Omental fat pad (tissue), 4 donors: ENCODE measurements around the gene SECISBP2. TPM values are rescaled to one million over a fixed set of nuclear protein-coding genes. Genes with fewer than 3 reads are reported as not detected.

Experiments
- ATAC-seq: fragments of 150-250 bp; one replicate; pipeline ENCODE4 v1.9.1; 2016; ENCODE audit warnings: mild to moderate bottlenecking, moderate library complexity; ENCODE audit not compliant: low FRiP score
- DNase-seq: peaks from one replicate; pipeline ENCODE4 v3.0.0-alpha.2; 2019; ENCODE audit warnings: low spot score
- total RNA-seq, 4 donors: library from RNA; depleted of rRNA; stranded (reverse); fragments of >200 nt; gene quantifications; one replicate each; pipeline ENCODE4 v1.1.0, GENCODE V29; 2016
- TF ChIP-seq, protein P1 (sequence below), 3 donors: fragments of 450-650 bp; IDR thresholded peaks; one replicate each; pipeline ENCODE4 v1.5.1; 2016 to 2017; ENCODE audit warnings: antibody characterized with exemption in 3 of 3, mild to moderate bottlenecking in 3 of 3, moderate library complexity in 2 of 3

The SECISBP2 gene
- total RNA-seq, 4 donors from 2014 or later, result 45.8 to 68.4 (median 54.2) TPM

DNA sequence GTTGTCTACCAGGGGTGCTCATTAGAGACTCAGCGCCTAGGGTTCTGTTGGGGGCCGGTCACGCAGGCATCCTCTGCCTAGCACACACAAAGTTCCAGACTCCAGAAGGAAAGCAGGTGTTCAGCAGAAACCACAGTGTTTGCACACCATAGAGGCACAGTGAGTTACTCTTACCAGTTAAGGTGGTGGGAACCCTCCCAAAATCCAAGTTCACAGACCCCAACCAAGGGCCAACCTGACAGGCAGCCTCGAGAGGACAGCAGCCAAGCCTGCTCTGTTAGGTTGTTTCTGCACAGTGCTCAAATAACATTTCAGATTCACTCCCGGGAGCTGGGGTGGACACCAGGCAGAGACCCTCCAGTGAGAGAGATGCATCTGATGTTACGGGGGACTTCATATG is 36.2 kb downstream of the SECISBP2 start:
- no peak for ATAC-seq
- no peak for DNase-seq
- TF ChIP-seq, protein P1, sequence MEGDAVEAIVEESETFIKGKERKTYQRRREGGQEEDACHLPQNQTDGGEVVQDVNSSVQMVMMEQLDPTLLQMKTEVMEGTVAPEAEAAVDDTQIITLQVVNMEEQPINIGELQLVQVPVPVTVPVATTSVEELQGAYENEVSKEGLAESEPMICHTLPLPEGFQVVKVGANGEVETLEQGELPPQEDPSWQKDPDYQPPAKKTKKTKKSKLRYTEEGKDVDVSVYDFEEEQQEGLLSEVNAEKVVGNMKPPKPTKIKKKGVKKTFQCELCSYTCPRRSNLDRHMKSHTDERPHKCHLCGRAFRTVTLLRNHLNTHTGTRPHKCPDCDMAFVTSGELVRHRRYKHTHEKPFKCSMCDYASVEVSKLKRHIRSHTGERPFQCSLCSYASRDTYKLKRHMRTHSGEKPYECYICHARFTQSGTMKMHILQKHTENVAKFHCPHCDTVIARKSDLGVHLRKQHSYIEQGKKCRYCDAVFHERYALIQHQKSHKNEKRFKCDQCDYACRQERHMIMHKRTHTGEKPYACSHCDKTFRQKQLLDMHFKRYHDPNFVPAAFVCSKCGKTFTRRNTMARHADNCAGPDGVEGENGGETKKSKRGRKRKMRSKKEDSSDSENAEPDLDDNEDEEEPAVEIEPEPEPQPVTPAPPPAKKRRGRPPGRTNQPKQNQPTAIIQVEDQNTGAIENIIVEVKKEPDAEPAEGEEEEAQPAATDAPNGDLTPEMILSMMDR (IDR thresholded peaks at IDR 0.05), result no peak

DNA sequence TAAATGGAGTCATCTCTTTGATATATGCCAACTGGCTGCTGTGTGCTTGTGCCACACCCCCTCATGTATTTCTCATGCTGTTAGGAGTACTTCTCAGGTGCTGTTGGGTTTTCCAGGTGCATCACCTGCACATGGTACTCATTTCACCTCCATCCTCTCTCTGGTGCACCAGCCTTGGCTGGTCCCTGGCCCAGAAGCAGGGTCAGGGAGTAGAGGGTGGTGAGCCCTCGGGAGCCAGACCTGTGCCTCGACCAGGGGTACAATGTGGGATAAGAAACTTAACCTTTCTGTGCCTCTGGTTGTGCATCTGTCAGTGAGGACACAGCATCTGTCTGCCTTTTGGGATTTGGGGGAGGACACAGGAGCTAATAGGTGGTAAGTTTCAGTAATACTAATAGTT is 38.5 kb downstream of the SECISBP2 start:
- TF ChIP-seq, protein P1 (IDR thresholded peaks at IDR 0.05), result no peak
- DNase-seq (no peak), ATAC-seq (no peak)

DNA sequence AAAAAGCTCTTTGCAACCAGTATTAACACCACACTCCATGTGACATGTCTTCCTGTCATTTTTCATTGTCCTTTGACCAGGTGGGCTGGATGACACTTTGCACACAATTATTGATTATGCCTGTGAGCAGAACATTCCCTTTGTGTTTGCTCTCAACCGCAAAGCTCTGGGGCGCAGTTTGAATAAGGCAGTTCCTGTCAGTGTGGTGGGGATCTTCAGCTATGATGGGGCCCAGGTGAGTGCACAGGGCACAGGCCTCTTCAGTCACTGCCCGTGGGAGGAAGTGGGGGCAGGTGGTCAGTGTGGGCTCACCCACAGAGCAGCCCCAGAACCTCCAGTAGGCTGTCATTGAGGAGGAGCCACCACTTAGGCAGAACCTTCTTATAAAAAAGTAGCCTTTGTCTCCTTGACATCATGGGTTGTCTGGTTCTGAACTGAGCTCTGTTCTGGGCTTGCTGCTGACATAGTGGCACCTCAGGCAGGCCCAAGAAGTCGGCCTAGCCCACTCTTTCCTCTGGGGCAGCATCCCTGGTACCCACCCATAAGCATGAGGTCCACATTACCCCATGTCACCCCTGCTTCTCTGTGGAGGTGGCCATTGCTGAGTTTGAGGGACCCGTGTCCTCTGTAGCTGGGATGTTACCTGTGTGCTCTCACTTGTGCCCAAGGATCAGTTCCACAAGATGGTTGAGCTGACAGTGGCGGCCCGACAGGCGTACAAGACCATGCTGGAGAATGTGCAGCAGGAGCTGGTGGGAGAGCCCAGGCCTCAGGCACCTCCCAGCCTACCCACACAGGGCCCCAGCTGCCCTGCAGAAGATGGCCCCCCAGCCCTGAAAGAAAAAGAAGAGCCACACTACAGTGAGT is 39.3 kb downstream of the SECISBP2 start:
- DNase-seq (no peak), ATAC-seq (no peak)
- TF ChIP-seq, protein P1 (IDR thresholded peaks at IDR 0.05), result no peak

DNA sequence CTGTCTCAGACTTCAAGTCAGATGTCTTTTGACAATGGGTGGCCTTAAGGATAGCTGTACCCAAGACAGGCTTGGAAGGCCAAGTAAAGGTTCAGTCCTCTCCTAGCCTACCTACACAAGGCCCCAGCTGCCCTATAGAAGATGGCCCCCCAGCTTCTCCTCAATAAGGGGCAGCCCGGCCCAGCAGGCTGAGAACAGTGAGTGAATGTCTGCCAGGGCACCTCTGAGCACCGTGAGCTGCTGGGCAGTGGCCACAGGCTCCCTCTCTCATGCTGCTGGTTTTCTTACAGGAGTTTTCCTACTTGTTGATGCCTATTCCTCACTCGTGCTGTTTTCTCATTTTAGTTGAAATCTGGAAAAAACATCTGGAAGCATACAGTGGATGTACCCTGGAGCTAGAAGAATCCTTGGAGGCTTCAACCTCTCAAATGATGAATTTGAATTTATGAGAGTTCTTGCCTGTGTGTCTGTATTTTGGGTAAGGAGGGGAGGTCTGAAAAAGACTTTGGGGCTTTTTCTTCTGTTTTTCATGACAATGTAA is 40.1 kb downstream of the SECISBP2 start:
- no peak for ATAC-seq
- DNase-seq, result no peak
- TF ChIP-seq, protein P1 (IDR thresholded peaks at IDR 0.05), result no peak

DNA sequence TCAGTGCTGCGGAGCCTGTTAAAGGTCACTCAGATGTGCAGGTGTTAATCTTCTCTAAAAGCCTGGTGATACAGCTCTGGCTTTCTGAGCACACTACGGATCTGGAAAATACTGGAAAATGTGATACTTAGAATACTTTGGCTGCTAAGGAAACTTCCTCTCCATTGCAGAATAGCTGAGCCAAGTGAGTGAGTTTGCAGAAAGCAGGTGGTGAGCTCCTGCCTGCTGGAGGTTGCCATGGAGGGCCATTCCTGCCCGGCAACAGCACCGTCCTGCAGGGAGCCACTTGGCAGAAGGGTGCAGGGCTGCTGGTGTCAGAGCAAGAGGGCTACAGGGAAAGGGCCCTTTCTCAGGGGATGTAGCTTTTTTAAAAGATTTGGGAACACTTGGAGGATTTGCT is 40.7 kb downstream of the SECISBP2 start:
- ATAC-seq (no peak), DNase-seq (no peak)
- TF ChIP-seq, protein P1 (IDR thresholded peaks at IDR 0.05), result no peak

DNA sequence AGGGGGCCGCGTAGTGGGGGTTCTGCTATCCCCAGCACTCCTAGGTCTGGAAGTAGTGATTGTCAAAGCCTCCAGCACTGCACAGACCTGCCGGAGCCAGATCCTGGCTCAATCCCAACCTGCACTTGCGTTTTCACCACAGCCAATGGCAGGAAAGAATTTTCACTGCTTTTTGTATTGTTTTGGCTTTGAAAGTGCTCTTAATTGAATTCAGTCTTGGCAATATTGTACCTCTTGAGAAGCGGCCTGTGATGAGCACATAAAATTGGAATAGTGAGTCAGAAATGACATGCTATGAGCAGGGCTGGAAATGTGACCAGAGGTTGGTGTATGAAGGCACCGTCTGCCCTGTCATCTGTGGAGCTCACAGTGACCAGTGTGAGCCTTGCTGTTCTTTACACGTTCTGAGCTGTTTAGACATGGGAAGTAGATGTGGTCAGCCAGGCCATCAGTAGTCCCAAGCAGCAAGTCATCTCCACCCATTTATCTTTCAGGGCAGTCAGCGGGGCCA is 41.5 kb downstream of the SECISBP2 start:
- DNase-seq (no peak), ATAC-seq (no peak)
- TF ChIP-seq, protein P1 (IDR thresholded peaks at IDR 0.05), result no peak
